Motor neuron (in vitro differentiated cells): ENCODE results near the gene LTBP1. TPM values are rescaled to one million over a fixed set of nuclear protein-coding genes. Genes with fewer than 3 reads are reported as not detected.

Experiments
- ATAC-seq, 8 experiments: fragments of 200-7000 bp; cut with Tn5 transposase; replicated peaks in 6 of 8; 2 replicates each; pipeline ENCODE4 v1.8.0; 2021; ENCODE audit warnings: mild to moderate bottlenecking in 8 of 8, moderate library complexity in 8 of 8
- H3K27ac ChIP-seq, 2 donors: fragments of 250-450 bp; sonication (Bioruptor Pico); 2 replicates each; pipeline ENCODE4 v1.9.0; 2021; ENCODE audit warnings: antibody characterized with exemption in 2 of 2, mild to moderate bottlenecking in 2 of 2, moderate library complexity in 1 of 2
- H3K4me1 ChIP-seq, 2 donors: fragments of 250-450 bp; sonication (Bioruptor Pico); replicated peaks in 1 of 2; 2 replicates each; pipeline ENCODE4 v1.6.1; 2021; ENCODE audit warnings: antibody characterized with exemption in 2 of 2, mild to moderate bottlenecking in 2 of 2, moderate library complexity in 1 of 2
- H3K4me3 ChIP-seq, 5 donors: fragments of 250-450 bp; sonication (Bioruptor Pico); 2 replicates each; pipeline ENCODE4 v1.9.0; 2021; ENCODE audit warnings: antibody characterized with exemption in 5 of 5, mild to moderate bottlenecking in 5 of 5, moderate library complexity in 4 of 5
- WGBS, 10 experiments: fragments of 450-650 bp; shearing (Covaris generic); methylation state at CpG; one replicate each; pipeline ENCODE4 v1.0.0; 2022; 5-methylcytosine and 5-hydroxymethylcytosine counted together
- in situ Hi-C, 9 experiments: fragments of 400-800 bp; cut with MboI; loops; one replicate each; pipeline ENCODE4 v1.15.0; 2021; ENCODE audit warnings: low sequenced_read_pairs in 9 of 9, low pct_unique_long_range_greater_than_20kb in 2 of 9; ENCODE audit not compliant: unreplicated experiment in 9 of 9
- total RNA-seq, 8 experiments: library from RNA; unstranded; fragments of 300-600 nt; gene quantifications; 2 replicates each; pipeline versions ENCODE4 v1.2.3 to v1.2.4, GENCODE V29; 2022

Gene LTBP1
- total RNA-seq, 8 experiments from 2014 or later = 2.8 to 692 (median 20.8) TPM

DNA sequence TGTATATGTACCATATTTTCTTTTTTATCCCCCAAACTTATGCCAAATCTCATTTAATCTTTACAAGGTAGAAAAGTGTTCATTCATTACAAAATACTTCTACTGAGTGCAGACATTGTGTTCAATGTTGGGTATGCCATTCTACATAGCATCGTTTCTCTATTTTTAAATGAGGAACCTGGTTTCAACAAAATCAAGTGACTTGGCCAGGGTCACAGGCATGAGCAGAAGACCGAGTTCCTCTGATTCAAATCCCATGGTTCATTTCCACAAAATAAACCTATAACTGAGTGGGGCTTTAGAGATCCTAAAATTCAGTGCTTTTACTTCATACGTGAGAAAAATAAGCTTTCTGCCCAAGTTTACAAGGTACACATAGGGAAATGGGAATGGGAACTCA is 448.3 kb downstream of the LTBP1 start:
- no peaks in the 10 kb centered on the region for H3K4me1 ChIP-seq
- 20 to 94% (median 79%) methylated on average over 1 to 3 of the region's 3 CpGs; no CpG with 5 or more reads in 3 of the 10 experiments for WGBS, 10 experiments
- no peak overlapping the region for H3K4me3 ChIP-seq
- ATAC-seq = no peak
- no peak overlapping the region for H3K27ac ChIP-seq
- in situ Hi-C loops = loop anchor here in 1 of 9 experiments (25.0 kb wide), 1 partner anchor 358 kb away; no protein-coding TSS in a partner anchor

GRCh38 chr2:33395655-33396249 is 449.0 kb downstream of the LTBP1 start:
- in situ Hi-C loops = loop anchor here in 1 of 9 experiments (25.0 kb wide), 1 partner anchor 358 kb away; no protein-coding TSS in a partner anchor

DNA sequence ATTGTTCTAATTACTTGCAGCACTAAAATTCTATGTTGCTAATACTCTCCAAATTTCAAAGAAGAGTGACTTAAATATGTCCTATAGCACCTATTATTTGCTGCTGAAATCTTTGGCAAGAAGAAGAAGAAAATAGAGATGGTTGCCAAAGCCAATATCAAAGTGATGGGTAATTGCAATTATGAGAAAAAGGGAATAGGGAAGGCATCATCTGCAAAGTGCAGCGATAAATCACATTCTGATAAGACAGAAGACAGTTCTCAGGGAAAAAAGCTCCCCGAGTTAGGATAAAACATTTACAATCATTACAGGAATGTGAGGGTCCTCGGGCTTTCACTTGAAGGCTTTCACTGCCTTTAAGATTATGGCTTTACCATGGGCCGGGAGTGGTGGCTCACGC is 457.6 kb downstream of the LTBP1 start:
- Histone ChIP-seq H3K4me3 (no peak overlapping the region), H3K27ac (no peak overlapping the region), H3K4me1 (no peaks in the 10 kb centered on the region)
- WGBS, 10 experiments = 55 to 100% (median 92%) methylated on average over 1 to 5 of the region's 5 CpGs; no CpG with 5 or more reads in 1 of the 10 experiments
- no peak for ATAC-seq
- in situ Hi-C loops = no loop called here

More at GRCh38 chr2:33395655-33396249, 449.0 kb downstream of the LTBP1 start:
- peak in 3 of 8 experiments; percentile 57 to 65 (median 58) for ATAC-seq
- Histone ChIP-seq H3K4me1 (no peaks in the 10 kb centered on the region), H3K27ac (no peak overlapping the region), H3K4me3 (no peak overlapping the region)

GRCh38 chr2:33406622-33407021 is 459.9 kb downstream of the LTBP1 start:
- Histone ChIP-seq H3K4me3 (no peak overlapping the region), H3K27ac (no peak overlapping the region), H3K4me1 (no peaks in the 10 kb centered on the region)
- WGBS, 10 experiments = 12 to 100% (median 72%) methylated on average over 1 to 2 of the region's 2 CpGs
- ATAC-seq = no peak
- in situ Hi-C loops = no loop called here

DNA sequence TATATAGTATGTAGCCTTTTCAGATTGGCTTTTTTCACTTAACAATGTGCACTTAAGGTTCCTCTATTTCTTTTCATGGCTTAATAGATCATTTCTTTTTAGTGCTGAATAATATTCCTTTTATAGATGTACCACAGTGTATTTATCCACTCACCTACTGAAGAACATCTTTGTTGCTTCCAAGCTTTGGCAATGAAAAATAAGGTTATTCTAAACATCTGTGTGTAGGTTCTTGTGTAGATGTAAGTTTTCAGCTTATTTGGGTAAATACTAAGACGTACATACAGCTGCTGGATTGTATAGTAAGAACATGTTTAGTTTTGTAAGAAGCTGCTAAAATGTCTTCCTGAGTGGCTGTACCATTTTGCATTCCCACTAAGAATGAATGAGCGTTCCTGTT is 461.4 kb downstream of the LTBP1 start:
- WGBS, 10 experiments = 58 to 100% (median 85%) methylated on average over 1 to 2 of the region's 2 CpGs; no CpG with 5 or more reads in 1 of the 10 experiments
- ATAC-seq = no peak
- H3K27ac ChIP-seq = no peak overlapping the region
- in situ Hi-C loops = no loop called here
- no peaks in the 10 kb centered on the region for H3K4me1 ChIP-seq
- no peak overlapping the region for H3K4me3 ChIP-seq

DNA sequence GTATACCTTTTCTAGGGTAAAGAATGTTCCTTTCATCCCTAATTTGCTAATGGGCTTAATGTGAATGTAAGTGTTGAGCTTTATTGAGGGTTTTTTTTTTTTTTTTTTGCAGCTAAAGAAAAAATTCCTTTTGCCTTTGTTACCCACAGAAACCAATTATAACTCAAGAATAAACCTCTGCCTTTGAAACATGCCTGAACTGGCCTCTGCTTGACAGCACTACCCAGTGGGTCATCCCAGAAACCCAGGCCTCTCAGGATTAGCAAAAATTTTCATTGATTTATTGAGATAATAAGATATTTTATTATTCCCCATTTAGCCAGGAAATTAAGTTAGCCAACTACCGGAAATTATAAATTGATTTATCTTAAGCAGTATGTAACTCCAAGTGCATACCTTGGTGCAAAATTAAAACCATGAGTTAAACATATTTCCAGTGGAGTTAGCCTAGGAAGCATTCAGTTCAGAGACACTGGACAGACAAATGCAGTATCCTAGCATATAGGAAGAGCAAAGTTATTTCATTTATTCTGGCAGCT is 462.7 kb downstream of the LTBP1 start:
- Histone ChIP-seq H3K27ac (no peak overlapping the region), H3K4me3 (no peak overlapping the region), H3K4me1 (no peaks in the 10 kb centered on the region)
- ATAC-seq = no peak
- WGBS, 10 experiments = 50 to 100% (median 93%) methylated on average over 1 of the region's 1 CpG; no CpG with 5 or more reads in 2 of the 10 experiments
- in situ Hi-C loops = no loop called here

GRCh38 chr2:33411765-33412164 is 465.0 kb downstream of the LTBP1 start:
- Histone ChIP-seq H3K4me3 (no peak overlapping the region), H3K27ac (no peak overlapping the region), H3K4me1 (no peaks in the 10 kb centered on the region)
- 7 to 79% (median 55%) methylated on average over 2 to 3 of the region's 3 CpGs; no CpG with 5 or more reads in 1 of the 10 experiments for WGBS, 10 experiments
- in situ Hi-C loops = no loop called here
- ATAC-seq = peak in 6 of 8 experiments; percentile 41 to 89 (median 52)

DNA sequence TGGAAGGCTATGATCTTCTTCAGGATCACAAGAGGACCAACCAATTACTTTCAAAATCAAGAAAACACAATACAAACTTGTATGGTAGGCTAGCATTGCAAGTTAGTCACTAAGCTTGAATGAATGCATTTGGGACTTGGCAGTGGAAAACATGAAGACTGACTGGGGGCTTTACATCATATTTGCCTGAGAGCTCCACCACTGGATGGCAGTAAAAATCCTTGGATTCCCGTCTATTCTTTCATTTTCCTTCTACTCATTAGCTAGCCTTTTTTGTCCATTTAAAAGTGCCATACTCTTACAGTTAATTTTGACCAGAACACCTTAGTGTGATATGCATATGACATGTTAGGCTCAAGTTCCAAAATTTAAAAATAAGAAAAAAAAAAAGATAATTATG is 466.2 kb downstream of the LTBP1 start:
- in situ Hi-C loops = no loop called here
- Histone ChIP-seq H3K4me1 (no peaks in the 10 kb centered on the region), H3K4me3 (no peak overlapping the region), H3K27ac (no peak overlapping the region)
- ATAC-seq = peak in 3 of 8 experiments; percentile 30 to 61 (median 58)
- 33 to 100% (median 50%) methylated on average over 1 of the region's 1 CpG; no CpG with 5 or more reads in 5 of the 10 experiments for WGBS, 10 experiments

GRCh38 chr2:33419581-33420200 is 472.9 kb downstream of the LTBP1 start:
- ATAC-seq = peak in 5 of 8 experiments; percentile 28 to 68 (median 63)
- in situ Hi-C loops = no loop called here
- H3K4me3 ChIP-seq = no peak overlapping the region
- peaks cover 6 to 8% of the 10 kb centered on the region in 2 donors for H3K4me1 ChIP-seq
- no peak overlapping the region for H3K27ac ChIP-seq
- WGBS, 10 experiments = 43 to 84% (median 59%) methylated on average over 1 to 5 of the region's 5 CpGs; no CpG with 5 or more reads in 1 of the 10 experiments

- in situ Hi-C loops = no loop called here
- H3K27ac ChIP-seq = no peak overlapping the region
- H3K4me1 ChIP-seq = peaks cover 6 to 8% of the 10 kb centered on the region in 2 donors
- no peak overlapping the region for H3K4me3 ChIP-seq
- peak in 1 of 8 experiments; percentile 32 for ATAC-seq
- WGBS, 10 experiments = 90 to 100% (median 100%) methylated on average over 1 to 4 of the region's 4 CpGs; no CpG with 5 or more reads in 3 of the 10 experiments
Measured at GRCh38 chr2:33420726-33421125, 474.0 kb downstream of the LTBP1 start.

DNA sequence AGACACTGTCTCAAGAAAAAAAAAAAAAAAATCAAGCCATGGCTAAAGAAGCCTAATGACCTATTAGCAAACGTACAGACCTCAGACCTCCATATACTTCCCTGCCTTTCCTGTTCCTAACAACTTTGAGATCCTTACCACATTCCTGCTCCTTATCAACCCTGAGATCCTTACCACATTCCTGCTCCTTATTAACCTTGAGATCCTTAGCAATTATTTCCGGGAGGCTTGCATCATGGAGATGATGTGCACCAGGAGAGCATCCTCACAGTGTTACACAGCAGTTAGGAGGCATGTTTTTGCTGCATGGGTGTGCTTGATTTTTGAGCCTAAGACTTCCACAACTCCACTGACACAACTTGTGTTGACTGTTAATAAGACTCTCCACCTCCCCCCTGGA is 475.1 kb downstream of the LTBP1 start:
- no peak for ATAC-seq
- Histone ChIP-seq H3K4me3 (no peak overlapping the region), H3K4me1 (peaks cover 6 to 8% of the 10 kb centered on the region in 2 donors), H3K27ac (no peak overlapping the region)
- WGBS, 10 experiments = 31 to 100% (median 93%) methylated on average over 1 to 2 of the region's 2 CpGs; no CpG with 5 or more reads in 2 of the 10 experiments
- in situ Hi-C loops = no loop called here

- Histone ChIP-seq H3K4me1 (no peaks in the 10 kb centered on the region), H3K27ac (no peak overlapping the region), H3K4me3 (no peak overlapping the region)
- in situ Hi-C loops = no loop called here
- 56 to 100% (median 100%) methylated on average over 1 of the region's 1 CpG; no CpG with 5 or more reads in 3 of the 10 experiments for WGBS, 10 experiments
- ATAC-seq = no peak
Measured at GRCh38 chr2:33425161-33425560, 478.4 kb downstream of the LTBP1 start.

GRCh38 chr2:33425586-33426031 is 478.9 kb downstream of the LTBP1 start:
- no peak overlapping the region for H3K4me3 ChIP-seq
- ATAC-seq = no peak
- 75 to 100% (median 100%) methylated on average over 1 of the region's 1 CpG; no CpG with 5 or more reads in 7 of the 10 experiments for WGBS, 10 experiments
- no peak overlapping the region for H3K27ac ChIP-seq
- no peaks in the 10 kb centered on the region for H3K4me1 ChIP-seq
- in situ Hi-C loops = no loop called here
